Heart left ventricle (tissue), 13 donors: ENCODE data around the gene CD4.

Source experiments
- POLR2A ChIP-seq, 2 donors: fragments of 450-650 bp; IDR thresholded peaks; one replicate each; pipeline ENCODE4 v1.6.1; 2017; ENCODE audit warnings: antibody characterized with exemption in 2 of 2, mild to moderate bottlenecking in 2 of 2, moderate library complexity in 2 of 2
- TF ChIP-seq, protein P1 (sequence below), 12 donors: fragments of 200-600 bp; sonication (generic) in 4 of 12; IDR thresholded peaks; one replicate each; pipeline versions ENCODE4 v1.5.0 to v1.8.0; 2018 to 2022; ENCODE audit warnings: antibody characterized with exemption in 12 of 12, mild to moderate bottlenecking in 5 of 12
- donor health status: ischemic (EF 13 %, LVEDD 7.1; RV severe dilation, severe dysfunction).
- donor health status: DM: no; HTN: yes; CAD: no.
- donor health status: DM: no; HTN: no; CAD: no.
- donor health status: ischemic (EF 25% LVEDD 6.9; RV normal size, moderate dysfunction).
- donor health status: ischemic (EF 25% LVEDD 5.7; RV mildly dilated, moderate dysfunction).
- donor health status: ischemic (EF 35%, LVEDD 5.7; RV mildly dilated, moderate dysfunction).
- donor health status: nonischemic (EF 11% LVEDD 7.7; RV severe dilation, severe dysfunction).
- donor health status: DM: yes; HTN: yes; CAD: no.
- donor health status: PGD.
- donor health status: ischemic (EF 29% LVEDD 5.4; RV normal size, mild dysfunction).
- donor health status: nonischemic (EF 23%, LVEDD 6.1; RV moderate dilation, normal function).

DNA sequence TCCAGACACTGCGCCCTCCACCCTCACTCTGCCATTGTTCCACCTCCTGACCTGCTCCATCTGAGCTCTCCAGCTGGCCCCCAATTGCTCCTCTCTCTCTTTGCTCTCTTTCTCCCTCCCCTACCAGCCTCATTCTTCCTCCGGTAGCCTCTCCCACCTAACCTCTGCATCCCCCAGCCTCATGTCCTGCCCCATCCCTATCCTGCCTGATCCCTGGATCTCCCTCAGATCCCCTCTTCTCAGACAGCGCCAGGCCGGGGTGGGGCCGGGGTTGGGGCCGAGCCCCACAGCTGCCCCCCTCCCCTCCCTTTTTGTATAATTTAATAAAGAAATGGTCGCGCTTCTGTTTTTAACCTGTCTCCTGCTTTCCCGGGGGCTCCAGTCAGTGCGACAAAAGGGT is 18.7 kb upstream of the CD4 start:
- TF ChIP-seq, protein P1, sequence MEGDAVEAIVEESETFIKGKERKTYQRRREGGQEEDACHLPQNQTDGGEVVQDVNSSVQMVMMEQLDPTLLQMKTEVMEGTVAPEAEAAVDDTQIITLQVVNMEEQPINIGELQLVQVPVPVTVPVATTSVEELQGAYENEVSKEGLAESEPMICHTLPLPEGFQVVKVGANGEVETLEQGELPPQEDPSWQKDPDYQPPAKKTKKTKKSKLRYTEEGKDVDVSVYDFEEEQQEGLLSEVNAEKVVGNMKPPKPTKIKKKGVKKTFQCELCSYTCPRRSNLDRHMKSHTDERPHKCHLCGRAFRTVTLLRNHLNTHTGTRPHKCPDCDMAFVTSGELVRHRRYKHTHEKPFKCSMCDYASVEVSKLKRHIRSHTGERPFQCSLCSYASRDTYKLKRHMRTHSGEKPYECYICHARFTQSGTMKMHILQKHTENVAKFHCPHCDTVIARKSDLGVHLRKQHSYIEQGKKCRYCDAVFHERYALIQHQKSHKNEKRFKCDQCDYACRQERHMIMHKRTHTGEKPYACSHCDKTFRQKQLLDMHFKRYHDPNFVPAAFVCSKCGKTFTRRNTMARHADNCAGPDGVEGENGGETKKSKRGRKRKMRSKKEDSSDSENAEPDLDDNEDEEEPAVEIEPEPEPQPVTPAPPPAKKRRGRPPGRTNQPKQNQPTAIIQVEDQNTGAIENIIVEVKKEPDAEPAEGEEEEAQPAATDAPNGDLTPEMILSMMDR (IDR thresholded peaks at IDR 0.05) = no peak
- no peak for TF ChIP-seq POLR2A (IDR thresholded peaks at IDR 0.05)
